SK-N-MC (cell line): Measurements from ENCODE around the gene CLEC4G.

Source experiments
- EZH2 ChIP-seq: fragments of 200-600 bp; sonication (generic); IDR thresholded peaks from one replicate; pipeline ENCODE4 v1.6.1; 2017; ENCODE audit warnings: antibody characterized with exemption
- POLR2AphosphoS5 ChIP-seq: IDR thresholded peaks from 2 replicates; pipeline ENCODE4 v1.6.1; 2012; ENCODE audit warnings: mild to moderate bottlenecking, low read depth, low read length, borderline replicate concordance

DNA sequence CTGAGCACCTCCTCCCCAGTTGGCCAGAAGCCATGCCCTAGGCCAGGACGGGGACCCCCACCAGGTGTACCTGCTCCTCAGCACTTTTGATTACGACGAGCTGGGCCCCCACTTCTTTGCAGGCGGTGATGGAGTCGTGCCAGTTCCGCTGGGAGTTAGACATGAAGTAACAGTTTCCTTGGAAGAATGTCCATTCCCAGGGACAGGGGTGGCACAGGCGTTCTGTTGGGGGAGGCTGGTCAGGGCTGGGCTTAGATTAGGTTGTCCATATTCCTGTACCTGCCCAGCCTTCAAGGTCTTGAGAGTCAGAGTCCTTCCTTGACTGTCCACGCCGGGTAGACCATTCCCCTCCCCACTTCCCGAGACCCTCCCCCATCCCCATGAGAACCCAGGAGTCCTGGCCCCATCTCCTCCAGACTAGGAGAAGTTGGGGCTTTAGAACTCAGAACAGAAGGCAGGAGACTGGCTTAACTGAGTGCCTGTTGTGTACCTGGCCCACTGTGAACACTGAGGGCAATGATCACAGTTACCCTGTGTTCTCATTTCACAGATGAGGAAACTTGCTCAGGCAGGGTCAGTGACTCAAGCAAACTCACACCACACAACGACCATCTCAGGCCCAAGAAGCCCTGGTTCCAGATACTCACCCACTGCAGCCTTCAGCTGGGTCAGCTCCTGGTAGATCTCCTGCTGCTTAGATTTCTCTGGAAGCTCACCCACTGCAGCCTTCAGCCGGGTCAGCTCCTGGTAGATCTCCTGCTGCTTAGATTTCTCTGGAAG is 13.2 kb upstream of the CLEC4G start:
- TF ChIP-seq EZH2, result no peak
- no peak for TF ChIP-seq POLR2AphosphoS5
